Glomerular visceral epithelial cell (primary cell): ENCODE measurements around the gene ADGRG3.
"Not testable (repeated sequence)": the region's sequence is repeated elsewhere in the genome, so short reads cannot be mapped to it uniquely, and the experiment has no call there.

Source experiments
- DNase-seq: peaks from one replicate; pipeline ENCODE4 v3.0.0-alpha.2; 2016; ENCODE audit errors: extremely low spot score

Gene ADGRG3

DNA sequence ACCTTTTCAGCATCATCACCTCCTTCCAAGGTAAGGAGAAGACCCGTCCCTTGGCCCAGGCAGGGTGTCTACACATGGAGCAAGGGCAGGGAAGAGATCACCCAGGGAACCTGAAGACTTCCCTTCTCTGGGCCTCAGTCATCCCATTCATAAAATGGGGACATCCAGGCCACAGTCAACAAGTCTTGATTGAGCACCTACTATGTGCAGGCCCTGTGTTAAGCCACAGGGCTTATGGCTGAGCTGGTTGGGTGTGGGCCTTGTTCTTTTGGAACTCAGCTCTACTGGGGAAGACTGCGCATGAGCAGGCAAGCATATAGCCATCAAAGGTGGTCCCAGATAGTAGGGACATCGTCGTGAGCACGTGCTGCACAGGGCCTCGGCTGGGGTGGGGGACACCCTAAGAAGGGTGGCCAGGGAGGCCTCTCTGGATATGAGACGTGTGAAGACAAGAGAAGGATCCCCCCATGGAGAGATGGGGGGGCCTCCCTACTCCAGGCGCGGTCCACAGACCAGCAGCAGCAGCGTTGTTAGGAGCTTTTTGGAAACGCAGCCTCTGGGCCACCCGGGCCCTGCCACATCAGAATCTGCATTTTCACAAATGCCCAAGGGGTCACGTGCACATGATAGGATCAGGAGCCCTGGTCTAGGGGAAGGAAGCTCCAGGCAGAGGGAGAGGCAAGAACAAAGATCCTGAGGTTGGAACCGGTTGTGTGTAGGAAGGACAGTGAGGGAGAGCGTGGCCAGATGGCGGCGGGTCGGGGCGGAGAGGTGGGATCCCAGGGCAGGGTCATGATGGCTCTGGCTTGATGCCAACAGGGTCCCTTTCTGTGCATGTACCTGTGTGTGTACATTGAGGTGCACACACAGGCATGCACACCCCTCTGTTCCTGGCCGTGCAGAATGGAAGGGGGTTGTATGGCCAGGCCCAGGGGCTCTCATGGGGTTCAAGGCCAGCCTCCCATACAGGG, 5.9 kb upstream of the ADGRG3 start:
- no peak for DNase-seq

DNA sequence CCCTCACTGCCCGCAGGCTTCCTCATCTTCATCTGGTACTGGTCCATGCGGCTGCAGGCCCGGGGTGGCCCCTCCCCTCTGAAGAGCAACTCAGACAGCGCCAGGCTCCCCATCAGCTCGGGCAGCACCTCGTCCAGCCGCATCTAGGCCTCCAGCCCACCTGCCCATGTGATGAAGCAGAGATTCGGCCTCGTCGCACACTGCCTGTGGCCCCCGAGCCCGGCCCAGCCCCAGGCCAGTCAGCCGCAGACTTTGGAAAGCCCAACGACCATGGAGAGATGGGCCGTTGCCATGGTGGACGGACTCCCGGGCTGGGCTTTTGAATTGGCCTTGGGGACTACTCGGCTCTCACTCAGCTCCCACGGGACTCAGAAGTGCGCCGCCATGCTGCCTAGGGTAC, 4.7 kb upstream of the ADGRG3 start:
- no peak for DNase-seq

DNA sequence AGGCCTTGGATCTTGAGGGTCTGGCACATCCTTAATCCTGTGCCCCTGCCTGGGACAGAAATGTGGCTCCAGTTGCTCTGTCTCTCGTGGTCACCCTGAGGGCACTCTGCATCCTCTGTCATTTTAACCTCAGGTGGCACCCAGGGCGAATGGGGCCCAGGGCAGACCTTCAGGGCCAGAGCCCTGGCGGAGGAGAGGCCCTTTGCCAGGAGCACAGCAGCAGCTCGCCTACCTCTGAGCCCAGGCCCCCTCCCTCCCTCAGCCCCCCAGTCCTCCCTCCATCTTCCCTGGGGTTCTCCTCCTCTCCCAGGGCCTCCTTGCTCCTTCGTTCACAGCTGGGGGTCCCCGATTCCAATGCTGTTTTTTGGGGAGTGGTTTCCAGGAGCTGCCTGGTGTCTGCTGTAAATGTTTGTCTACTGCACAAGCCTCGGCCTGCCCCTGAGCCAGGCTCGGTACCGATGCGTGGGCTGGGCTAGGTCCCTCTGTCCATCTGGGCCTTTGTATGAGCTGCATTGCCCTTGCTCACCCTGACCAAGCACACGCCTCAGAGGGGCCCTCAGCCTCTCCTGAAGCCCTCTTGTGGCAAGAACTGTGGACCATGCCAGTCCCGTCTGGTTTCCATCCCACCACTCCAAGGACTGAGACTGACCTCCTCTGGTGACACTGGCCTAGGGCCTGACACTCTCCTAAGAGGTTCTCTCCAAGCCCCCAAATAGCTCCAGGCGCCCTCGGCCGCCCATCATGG, 4.0 kb upstream of the ADGRG3 start:
- DNase-seq = no peak

DNA sequence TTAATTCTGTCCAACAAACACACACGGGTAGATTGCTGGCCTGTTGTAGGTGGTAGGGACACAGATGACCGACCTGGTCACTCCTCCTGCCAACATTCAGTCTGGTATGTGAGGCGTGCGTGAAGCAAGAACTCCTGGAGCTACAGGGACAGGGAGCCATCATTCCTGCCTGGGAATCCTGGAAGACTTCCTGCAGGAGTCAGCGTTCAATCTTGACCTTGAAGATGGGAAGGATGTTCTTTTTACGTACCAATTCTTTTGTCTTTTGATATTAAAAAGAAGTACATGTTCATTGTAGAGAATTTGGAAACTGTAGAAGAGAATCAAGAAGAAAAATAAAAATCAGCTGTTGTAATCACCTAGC, 3.5 kb upstream of the ADGRG3 start:
- DNase-seq = no peak

DNA sequence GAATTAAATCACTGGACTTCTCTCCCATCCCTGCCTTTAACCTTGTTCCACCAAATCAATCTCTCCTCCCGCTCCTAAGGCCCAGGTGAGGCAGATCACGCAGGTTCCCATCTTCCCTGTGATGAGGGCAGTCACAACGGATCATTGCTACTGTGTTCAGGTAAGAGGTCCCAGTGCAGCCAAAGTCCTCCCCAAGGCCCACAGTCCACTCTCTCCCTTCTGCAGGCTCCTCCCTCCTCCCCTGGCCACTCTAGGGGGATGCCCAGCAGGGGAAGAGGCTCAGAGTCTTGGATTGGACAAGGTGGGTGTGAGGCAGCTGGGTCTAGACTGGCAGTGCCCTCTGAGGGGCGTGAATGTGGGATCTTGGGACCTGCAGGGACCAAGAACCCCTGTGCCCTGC, 2.6 kb upstream of the ADGRG3 start:
- DNase-seq = no peak

DNA sequence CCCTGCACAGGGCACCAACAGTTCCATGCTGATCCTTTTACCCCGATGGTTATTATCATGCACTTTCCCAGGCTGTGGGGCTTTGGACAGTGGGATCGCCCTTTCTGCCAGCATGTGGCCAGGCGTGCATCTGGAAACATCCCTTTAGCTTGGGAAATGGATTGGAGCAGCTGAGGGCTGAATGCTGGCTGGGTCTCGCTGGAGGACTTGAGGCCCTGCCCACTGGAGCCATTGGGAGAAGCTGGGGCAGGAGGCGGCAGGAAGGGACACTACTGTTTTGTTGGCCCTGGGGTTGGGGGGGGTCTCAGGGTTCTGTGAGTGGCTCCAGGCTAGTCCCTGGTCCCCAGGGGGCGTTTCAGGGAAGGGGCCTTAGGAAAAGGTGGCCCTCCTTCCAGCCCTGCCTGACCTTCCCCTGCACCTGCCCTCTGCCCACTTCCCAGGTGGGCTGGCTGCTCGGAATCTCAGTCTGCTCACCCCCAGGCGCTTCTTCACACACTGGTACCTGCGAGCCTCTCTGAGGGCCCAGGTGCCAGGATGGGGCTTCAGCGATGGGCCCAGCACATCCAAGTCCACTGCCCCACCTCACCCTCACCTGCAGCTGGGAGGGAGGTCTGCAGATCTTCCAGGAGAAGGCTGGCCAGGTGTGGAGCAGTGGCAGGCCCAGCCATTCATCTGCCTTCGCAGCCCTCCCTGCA, 1.6 kb upstream of the ADGRG3 start:
- no peak for DNase-seq

DNA sequence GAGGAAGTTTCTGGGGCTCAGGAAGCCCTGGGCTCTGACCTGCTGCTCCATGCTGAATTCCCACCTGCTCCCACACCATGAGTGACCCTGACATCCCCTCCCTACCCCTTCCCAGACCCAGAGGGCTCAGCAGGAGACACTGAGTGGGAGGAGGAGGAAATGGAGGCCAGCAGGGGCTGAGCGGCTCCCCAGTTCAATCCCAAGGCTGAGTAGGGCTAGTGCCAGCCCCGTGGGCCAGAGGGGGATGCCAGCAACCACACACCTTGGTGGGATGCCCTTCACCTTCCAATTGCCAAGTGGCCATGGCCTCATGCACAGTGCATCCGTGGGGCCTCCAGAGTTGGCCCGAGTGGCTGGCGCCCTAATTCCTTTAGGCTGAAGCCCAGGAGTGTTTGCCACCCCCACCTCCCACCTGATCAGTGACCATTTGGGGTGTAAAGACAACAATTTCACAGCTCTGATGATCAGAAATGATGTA, 1.0 kb upstream of the ADGRG3 start:
- no peak for DNase-seq

DNA sequence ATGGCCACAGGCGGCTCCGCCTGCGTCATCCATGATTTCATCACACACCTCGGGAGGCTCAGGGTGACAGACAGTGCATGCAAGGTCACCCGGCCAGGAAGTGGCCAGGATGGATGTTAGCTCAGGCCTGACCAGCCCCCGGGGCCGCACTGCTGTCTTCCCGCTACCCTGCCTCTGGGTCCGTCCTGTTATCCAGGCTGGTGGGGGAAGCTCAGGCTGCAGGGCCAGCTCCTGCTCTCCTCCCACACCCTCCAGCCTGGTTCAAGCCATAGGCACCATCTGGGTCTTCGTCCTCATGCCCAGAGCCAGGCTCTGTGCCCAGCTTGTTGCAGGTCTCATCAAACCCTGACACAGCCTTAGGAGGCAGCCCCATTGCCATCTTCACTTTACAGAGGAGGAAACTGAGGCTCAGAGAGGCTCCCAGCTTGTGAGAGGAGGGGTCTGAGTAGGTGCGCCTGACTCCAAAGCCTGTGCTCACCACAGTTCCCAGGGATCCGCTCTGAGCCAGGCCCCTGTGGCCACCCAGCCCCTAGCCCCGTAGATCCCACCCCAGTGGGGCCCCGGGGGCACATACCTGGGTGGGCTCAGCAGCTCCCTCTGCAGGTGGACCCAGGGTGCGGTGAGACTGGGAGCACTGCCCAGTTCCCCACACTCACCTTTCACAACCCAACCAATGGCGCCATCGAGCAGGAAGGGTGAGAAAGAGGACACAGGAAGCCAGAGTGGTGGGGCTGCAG, 412 bp upstream of the ADGRG3 start:
- DNase-seq = peak; percentile 33

DNA sequence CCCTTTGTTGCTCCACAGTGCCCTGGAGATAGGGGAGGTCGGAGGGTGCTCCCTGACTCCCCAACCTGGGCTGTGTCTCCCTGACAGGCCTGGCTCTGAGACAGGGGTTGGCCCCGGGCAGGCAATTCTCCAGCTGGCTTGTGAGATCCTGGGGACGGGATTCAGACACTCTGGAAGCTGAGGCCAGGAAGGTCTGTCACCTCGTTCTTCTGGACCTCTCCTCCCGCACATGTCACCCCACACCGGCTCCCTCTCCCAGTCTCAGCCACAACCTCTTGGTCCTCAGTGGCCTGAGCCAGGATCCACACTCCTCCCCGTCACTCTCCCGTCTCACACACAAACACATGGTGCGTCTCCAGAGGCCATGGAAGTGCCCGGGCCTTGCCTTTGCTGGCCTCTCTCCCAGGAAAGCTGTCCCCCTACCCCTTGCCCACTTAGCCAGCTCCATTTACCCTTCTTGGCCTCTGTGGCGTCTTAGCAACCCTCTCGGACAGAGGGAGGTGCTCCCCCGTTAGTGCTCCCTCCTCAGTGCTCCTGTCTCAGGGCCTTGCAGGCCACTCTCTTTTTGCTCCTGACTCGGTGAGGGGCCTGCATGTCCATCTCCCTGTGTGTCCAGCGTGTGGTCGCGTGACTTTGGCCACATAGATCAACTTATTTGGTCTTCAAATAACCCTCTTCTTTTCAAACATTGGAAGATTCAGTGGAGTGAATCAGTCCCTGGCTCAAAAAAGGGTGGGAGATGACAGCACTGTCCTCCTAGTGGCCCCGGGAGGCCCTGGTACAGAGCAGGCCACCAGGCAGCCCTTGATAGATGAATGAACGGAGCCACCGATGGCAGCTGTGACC, 747 bp downstream of the ADGRG3 start:
- no peak for DNase-seq

DNA sequence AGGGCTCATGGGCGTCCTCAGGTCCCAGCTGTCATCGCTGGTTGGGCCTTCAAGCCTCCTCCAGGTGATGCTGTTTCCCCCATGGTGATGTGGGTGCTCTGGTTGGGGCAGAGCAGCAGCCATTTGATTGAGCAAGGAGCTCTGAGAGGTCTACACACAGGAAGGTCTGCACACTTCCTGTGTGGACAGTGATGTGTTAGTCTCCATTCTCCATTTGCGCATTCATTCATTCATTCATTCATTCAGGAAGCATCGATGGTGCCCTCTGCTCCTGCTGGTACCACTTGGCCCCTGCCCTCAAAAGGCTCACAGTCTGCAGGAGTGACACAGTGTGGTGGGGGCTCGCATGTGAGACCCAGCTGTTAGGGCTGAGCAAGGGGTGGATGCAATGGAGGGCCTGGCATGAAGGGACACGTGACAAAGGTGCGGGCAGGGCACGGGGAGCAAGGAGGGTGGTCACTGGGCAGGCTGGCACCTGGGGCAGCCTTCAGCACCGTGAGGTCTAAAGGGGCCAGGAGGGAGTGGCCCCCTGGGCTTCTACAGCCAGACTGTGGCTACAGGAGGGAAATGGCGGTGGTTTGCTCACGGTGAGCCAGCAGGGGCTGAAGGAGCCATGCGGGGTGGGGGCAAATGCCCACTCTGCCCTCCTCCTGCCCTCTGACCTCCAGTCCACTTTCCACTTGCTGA, 1.5 kb downstream of the ADGRG3 start:
- no peak for DNase-seq

DNA sequence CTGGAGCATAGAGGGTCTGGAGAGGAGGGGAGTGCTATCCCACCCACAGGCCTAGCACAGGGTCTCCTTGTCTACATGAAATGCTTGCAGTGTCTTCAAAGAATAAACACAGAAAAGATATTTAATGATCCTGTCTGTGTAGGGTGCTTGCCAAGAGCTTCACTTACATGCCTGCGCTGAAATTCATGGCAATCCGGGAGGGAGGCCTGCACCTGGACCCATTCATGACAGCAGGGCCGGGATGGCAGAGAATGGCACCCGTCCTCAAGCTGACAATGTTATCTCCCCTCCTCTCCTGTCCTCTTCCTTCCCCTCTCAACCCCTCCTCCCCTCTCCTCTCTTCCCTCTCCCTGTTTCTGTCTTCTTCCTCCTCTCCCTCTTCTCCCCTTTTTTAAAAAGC, 2.1 kb downstream of the ADGRG3 start:
- DNase-seq = no peak

DNA sequence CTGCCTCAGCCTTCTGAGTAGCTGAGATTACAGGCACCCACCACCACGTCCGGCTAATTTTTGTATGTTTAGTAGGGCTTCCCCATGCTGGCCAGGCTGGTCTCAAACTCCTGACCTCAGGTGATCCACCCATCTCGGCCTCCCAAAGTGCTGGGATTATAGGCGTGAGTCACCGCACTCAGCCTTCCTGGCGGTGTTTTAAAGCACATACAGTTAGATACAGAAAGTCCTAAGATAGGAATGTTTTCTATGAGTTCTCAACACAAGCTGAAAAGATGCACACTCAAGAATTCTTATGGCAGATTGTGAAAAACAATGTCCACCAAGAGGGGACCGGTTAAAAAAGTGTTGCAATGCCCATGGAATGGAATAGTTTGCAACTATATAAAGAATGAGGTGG, 3.3 kb downstream of the ADGRG3 start:
- DNase-seq = not testable (repeated sequence)

DNA sequence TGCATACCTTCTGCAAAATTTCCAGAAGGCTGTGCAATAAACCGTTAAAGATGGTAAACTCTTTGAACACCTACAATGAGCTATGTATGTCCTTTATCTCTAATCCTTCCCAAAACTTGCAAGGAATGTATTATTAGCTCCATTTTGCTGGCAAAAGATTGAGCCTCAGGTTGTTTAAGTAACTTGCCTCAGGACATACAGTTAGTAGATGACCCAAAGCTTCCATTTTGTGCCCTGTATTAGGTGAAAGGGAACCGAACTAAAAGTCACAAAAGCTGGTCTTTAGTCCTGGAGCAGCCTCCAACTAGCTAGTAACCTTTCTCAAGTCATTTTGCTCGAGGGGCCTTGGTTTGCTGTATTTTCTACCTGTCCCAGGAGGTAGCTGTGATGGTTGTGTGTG, 4.3 kb downstream of the ADGRG3 start:
- DNase-seq = no peak

DNA sequence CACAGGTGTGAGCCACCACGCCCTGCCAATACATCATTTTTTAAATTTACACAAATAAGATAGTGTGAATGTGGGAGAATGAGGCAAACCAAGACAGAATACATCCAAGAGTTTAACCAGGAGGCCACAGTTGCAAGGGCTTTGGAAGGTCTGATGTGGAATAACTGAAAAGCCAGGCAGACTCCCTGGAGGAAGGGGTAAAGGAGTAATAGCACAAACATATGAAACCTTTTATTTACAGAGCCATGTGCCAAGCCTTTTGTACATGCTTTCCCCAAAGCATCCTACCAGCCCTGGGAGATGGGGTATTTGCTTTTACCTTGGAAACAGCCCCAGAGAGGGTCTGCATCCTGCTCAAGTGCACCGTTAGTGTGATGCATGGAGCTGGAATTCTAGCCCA, 4.7 kb downstream of the ADGRG3 start:
- DNase-seq = no peak

DNA sequence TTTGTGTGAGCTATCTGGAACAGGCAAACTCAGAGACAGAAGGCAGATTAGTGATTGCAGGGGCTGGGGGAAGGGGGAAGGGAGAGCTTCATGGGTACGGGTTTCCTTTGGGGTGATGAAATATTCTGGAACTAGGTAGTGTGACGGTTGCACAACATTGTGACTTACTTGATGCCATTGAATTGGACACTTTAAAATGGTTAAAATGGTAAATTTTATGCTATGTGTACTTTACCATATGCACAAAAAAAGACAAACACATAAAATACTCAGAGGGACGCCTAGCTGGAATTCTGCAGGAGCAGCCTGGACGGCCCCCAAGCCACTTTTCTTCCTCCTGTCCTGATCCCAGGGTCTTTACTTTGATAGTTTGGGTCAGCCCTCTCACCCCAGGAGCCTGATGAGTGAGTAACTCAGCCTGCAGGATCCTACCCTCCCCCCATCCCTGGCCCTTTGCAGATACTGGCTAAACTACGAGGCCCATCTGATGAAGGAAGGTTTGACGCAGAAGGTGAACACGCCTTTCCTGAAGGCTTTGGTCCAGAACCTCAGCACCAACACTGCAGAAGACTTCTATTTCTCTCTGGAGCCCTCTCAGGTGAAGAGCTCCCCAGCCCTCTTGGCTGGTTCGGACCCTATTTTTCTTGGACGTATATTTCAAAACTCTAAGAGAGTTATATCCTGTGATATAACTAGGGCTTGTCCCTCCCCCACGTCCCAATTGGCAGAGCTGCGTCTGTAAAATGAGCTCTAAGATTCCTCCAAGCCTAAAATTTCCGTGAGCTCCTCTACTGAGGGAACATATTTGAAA, 7.8 kb downstream of the ADGRG3 start:
- no peak for DNase-seq

DNA sequence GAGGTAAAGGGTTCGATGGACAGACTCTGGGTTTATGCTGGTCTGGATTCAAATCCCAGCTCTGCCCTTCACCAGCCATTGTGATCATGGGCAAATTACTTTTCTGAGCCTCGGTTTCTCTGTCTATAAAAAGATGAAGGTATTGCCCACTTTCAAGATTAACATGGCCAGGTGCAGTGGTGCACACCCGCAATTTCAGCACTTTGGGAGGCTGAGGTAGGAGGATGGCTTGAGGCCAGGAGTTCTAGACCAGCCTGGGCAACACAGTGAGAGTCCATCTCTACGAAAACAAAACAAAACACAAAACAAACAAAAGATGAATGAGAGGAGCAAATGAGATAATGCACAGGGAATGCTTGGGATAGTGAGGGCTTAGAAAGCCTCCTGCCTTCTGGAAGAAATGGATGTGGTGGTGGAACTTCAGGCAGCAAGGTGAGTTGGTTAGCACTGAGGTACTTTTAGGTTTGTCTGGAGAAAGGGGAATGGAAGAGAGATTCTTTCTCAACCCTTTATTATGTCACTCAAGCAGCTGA, 8.5 kb downstream of the ADGRG3 start:
- no peak for DNase-seq

DNA sequence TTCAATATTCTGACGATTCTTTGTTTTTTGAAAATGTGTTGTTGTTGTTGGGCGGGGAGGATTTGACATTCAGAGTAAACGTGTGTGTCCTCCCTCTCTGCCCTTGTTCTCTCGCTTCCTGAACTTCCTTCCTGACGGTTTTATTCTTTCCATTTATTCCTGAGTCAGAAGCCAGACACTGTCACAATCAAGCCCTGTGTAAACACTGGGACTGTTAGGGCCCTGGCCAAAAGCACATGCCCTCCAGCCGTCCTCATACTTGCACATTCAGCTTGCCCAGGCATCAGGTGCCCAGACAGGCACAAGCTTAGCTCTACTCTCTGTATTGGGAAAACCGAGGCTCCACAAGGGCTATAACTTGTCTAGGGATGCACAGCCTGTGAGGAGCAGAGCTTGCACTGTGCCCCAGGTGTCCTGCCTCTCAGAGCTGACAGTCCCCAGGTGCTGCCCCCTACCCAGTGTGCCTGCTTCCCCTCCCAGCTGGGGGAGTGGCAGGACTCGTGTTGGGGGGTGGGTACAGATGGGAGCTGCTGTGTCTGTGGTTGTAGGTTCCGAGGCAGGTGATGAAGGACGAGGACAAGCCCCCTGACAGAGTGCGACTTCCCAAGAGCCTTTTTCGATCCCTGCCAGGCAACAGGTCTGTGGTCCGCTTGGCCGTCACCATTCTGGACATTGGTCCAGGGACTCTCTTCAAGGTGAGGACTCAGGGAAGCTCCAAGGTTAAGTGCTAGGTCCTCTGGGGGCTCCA, 9.7 kb downstream of the ADGRG3 start:
- no peak for DNase-seq

DNA sequence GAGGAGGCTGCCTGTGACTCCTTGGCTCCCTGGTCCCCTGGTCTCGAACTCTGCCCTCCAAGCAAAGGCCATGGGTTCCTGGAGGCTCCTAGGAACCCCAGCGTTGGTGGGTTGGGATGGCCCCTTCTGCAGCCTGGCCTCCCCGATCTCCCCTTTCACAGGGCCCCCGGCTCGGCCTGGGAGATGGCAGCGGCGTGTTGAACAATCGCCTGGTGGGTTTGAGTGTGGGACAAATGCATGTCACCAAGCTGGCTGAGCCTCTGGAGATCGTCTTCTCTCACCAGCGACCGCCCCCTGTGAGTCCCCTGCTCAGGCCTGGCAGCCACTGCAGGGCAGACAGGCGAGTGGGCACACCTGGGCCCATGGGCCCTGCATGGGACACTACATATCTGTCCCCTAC, 10.9 kb downstream of the ADGRG3 start:
- DNase-seq = no peak
